Fibroblast of pulmonary artery (primary cell): ENCODE data around the gene CASZ1.

Experiments
- DNase-seq: peaks from one replicate; pipeline ENCODE4 v3.0.0-alpha.2; 2010; ENCODE audit warnings: low read depth
- H3K4me3 ChIP-seq: replicated peaks from 2 replicates; pipeline ENCODE4 v1.5.1; 2011; ENCODE audit warnings: low read depth, mild to moderate bottlenecking, control low read depth, low read length, moderate library complexity
- TF ChIP-seq, protein P1 (sequence below): IDR thresholded peaks from 2 replicates; pipeline ENCODE4 v1.5.1; 2011; ENCODE audit warnings: mild to moderate bottlenecking, control low read depth, low read length, inconsistent platforms; ENCODE audit errors: missing control alignments

The CASZ1 gene

GRCh38 chr1:10674222-10674621, 122.2 kb downstream of the CASZ1 start:
- TF ChIP-seq, protein P1, sequence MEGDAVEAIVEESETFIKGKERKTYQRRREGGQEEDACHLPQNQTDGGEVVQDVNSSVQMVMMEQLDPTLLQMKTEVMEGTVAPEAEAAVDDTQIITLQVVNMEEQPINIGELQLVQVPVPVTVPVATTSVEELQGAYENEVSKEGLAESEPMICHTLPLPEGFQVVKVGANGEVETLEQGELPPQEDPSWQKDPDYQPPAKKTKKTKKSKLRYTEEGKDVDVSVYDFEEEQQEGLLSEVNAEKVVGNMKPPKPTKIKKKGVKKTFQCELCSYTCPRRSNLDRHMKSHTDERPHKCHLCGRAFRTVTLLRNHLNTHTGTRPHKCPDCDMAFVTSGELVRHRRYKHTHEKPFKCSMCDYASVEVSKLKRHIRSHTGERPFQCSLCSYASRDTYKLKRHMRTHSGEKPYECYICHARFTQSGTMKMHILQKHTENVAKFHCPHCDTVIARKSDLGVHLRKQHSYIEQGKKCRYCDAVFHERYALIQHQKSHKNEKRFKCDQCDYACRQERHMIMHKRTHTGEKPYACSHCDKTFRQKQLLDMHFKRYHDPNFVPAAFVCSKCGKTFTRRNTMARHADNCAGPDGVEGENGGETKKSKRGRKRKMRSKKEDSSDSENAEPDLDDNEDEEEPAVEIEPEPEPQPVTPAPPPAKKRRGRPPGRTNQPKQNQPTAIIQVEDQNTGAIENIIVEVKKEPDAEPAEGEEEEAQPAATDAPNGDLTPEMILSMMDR, result no peak
- no peak overlapping the region for H3K4me3 ChIP-seq
- DNase-seq, result no peak

DNA sequence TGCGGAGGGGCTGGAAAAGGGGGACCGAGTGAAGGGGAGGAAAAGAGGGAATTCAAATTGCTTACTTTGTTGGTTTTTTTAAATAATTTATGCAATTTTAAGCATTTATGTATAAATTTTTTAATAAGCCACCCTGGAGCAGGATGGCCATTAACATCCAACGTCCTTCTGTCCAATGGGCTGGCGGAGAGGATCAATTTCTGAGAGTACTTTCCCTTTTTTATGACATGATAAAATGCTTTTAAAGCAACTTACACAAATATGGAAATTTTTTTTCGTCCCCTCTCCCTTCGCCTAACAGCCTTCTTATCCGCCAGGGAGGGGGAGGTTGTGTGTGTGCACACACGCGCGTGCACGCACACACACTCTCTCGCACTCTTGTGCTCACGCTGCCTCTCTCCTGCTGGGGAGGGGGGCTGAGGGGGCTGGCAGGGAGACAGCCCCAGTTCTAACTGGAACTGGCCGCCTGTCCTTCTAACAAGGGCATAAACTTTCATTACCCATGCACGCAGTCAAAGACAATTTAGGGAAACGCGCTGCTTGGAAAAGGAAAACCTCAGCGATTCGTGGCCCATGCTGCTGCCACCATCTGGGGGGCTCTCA, 123.2 kb downstream of the CASZ1 start:
- TF ChIP-seq, protein P1, result no peak
- no peak overlapping the region for H3K4me3 ChIP-seq
- no peak for DNase-seq

DNA sequence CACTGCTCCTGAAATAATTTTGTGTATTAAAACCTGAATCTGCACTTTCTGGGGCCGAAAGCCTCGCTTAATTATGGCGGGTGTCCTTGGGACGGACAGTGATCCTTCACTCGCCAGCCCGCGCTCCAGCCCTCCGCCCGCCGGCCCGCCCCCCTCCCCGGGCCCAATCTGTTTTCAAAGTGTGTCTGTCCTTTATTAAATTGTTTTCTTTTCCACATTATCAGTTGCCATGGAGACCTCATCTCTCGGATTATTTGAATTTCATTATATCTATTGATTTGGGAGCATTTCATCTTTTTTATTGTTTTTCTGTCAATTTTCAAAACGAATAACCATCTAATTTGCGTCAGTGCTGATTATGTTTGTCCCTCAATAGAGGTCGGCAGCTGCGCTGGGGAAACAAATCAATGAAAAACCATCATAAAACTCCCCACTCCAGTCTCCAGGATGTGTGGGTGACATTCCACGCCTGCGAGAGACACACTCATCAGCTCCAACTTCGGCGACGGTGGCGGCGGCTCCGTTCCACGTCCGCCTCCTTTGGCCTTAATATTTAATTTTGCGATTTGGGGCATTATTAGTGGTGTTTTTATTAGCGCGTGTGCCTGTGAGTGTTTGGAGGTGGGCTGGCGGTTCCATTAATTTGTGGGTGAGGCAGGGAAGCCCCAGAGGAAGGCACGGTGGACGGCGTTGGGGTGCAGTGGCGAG, 123.9 kb downstream of the CASZ1 start:
- TF ChIP-seq, protein P1, result no peak
- no peak for DNase-seq
- H3K4me3 ChIP-seq, result no peak overlapping the region

- no peak overlapping the region for H3K4me3 ChIP-seq
- DNase-seq, result no peak
- TF ChIP-seq, protein P1, result no peak
These were observed 124.7 kb downstream of the CASZ1 start for GRCh38 chr1:10671622-10672342.

GRCh38 chr1:10671090-10671489, 125.4 kb downstream of the CASZ1 start:
- no peak for DNase-seq
- H3K4me3 ChIP-seq, result no peak overlapping the region
- TF ChIP-seq, protein P1, result no peak

GRCh38 chr1:10670190-10670589, 126.3 kb downstream of the CASZ1 start:
- H3K4me3 ChIP-seq, result no peak overlapping the region
- DNase-seq, result no peak
- TF ChIP-seq, protein P1, result no peak
